Sigmoid colon (tissue), 4 donors: ENCODE data around the gene ITPK1.

Experiments
- CTCF ChIP-seq, 4 experiments: fragments of 450-650 bp in 3 of 4; fragments of 200-600 bp in 1 of 4; IDR thresholded peaks; one replicate each; pipeline ENCODE4 v1.5.1; 2016 to 2019; ENCODE audit warnings: antibody characterized with exemption in 4 of 4, mild to moderate bottlenecking in 3 of 4, moderate library complexity in 2 of 4
- EP300 ChIP-seq, 4 donors: sonication (generic); formaldehyde crosslinking; IDR thresholded peaks; one replicate each; pipeline ENCODE4 v1.6.1; 2017; ENCODE audit warnings: antibody characterized with exemption in 4 of 4
- POLR2A ChIP-seq, 2 donors: fragments of 450-650 bp; IDR thresholded peaks; one replicate each; pipeline ENCODE4 v1.6.1; 2016; ENCODE audit warnings: antibody characterized with exemption in 2 of 2, mild to moderate bottlenecking in 2 of 2, moderate library complexity in 2 of 2
- POLR2AphosphoS5 ChIP-seq, 4 donors: sonication (generic); formaldehyde crosslinking; IDR thresholded peaks; one replicate each; pipeline ENCODE4 v1.6.1; 2017; ENCODE audit warnings: antibody characterized with exemption in 4 of 4

GRCh38 chr14:92895352-92895878, 220.3 kb downstream of the ITPK1 start:
- no peak for TF ChIP-seq EP300 (IDR thresholded peaks at IDR 0.05)
- no peak for TF ChIP-seq POLR2A (IDR thresholded peaks at IDR 0.05)
- TF ChIP-seq CTCF (IDR thresholded peaks at IDR 0.05), result no peak
- TF ChIP-seq POLR2AphosphoS5 (IDR thresholded peaks at IDR 0.05), result no peak
